Measurements from ENCODE around the gene LRP5. TPM values are rescaled to one million over a fixed set of nuclear protein-coding genes. Genes with fewer than 3 reads are reported as not detected.
"Not testable (repeated sequence)": the region's sequence is repeated elsewhere in the genome, so short reads cannot be mapped to it uniquely, and the experiment has no call there.

Gene LRP5
- total RNA-seq, 4 donors from 2014 or later = 19.1 to 86.2 (median 43.9) TPM

GRCh38 chr11:68445531-68446035, 133.2 kb downstream of the LRP5 start:
- DNase-seq = no peak
- Histone ChIP-seq H3K27me3 (no peaks in the 10 kb centered on the region), H3K36me3 (no peaks in the 10 kb centered on the region), H3K9me3 (no peaks in the 10 kb centered on the region), H3K27ac (no peak overlapping the region), H3K4me3 (no peak overlapping the region), H3K4me1 (no peaks in the 10 kb centered on the region)
- intact Hi-C loops (cut with DNase I; ENCODE audit: low total_unique reads) = no loop called here
- TF ChIP-seq CTCF (IDR thresholded peaks at IDR 0.05) = no peak

- Histone ChIP-seq H3K27me3 (no peaks in the 10 kb centered on the region), H3K36me3 (no peaks in the 10 kb centered on the region), H3K4me1 (no peaks in the 10 kb centered on the region), H3K27ac (no peak overlapping the region), H3K4me3 (no peak overlapping the region), H3K9me3 (no peaks in the 10 kb centered on the region)
- DNase-seq = no peak
- intact Hi-C loops (cut with DNase I; ENCODE audit: low total_unique reads) = no loop called here
- TF ChIP-seq POLR2A (IDR thresholded peaks at IDR 0.05) = no peak
- no peak for TF ChIP-seq CTCF (IDR thresholded peaks at IDR 0.05)
These were observed 133.8 kb downstream of the LRP5 start for GRCh38 chr11:68446046-68446725.

DNA sequence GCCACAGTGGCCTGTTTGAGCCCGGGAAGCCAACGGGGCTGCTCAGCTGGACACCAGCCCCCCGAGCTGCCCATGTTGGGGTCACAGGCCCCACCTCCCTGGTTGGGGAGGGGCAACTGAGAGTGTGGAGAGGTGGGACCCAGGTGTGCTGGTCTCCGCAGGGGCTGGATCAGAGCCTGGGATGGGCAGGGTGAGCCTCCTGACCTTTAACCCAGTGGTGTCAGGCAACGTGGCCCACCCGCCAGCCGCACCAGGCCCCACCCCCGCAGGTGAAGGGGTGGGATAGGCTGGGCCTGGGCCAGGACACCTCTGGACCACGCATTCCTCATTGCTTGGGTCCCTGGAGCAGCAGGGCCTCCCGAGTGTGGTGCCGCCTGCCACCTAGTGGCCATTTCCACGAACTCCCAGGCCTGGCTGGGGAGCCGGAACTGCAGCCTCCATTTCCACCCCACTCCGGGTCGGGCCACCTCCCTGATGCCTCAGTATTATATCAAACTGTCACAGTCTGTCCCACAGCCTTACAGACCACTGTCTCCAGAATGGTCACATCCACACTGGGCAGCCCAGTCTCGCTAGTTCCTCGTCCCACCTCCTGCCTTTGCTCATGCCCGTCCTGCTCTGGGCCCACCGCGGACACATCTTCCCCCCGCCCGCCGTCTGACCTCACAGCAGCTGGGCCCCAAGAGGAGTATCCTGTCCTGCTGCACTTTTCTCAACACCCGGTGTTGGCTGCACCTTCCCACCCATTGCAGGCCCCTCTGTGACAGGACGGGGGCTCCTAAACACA, 134.8 kb downstream of the LRP5 start:
- H3K9me3 ChIP-seq = no peaks in the 10 kb centered on the region
- intact Hi-C loops (cut with DNase I; ENCODE audit: low total_unique reads) = no loop called here
- TF ChIP-seq POLR2A (IDR thresholded peaks at IDR 0.05) = no peak
- peak; percentile 88 to 93 (median 92) for TF ChIP-seq CTCF (IDR thresholded peaks at IDR 0.05)
- no peaks in the 10 kb centered on the region for H3K4me1 ChIP-seq
- peak; percentile 73 to 78 for DNase-seq
- H3K27ac ChIP-seq = no peak overlapping the region
- no peaks in the 10 kb centered on the region for H3K36me3 ChIP-seq
- H3K4me3 ChIP-seq = no peak overlapping the region
- no peaks in the 10 kb centered on the region for H3K27me3 ChIP-seq

DNA sequence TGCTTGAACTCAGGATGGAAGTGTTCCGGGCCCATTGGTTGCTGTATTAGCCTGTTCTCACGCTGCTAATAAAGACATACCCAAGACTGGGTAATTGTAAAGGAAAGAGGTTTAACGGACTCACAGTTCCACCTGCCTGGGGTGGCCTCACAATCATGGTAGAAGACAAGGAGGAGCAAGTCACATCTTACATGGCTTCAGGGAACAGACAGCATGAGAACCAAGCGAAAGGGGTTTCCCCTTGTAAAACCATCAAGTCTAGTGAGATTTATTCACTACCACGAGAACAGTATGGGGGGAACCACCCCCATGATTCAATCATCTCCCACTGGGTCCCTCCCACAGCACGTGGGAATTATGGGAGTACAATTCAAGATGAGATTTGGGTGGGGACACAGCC, 135.5 kb downstream of the LRP5 start:
- H3K4me3 ChIP-seq; intact Hi-C loops (cut with DNase I; ENCODE audit: low total_unique reads); H3K36me3 ChIP-seq; H3K27ac ChIP-seq; H3K9me3 ChIP-seq; H3K4me1 ChIP-seq; DNase-seq; H3K27me3 ChIP-seq: not testable (repeated sequence)

DNA sequence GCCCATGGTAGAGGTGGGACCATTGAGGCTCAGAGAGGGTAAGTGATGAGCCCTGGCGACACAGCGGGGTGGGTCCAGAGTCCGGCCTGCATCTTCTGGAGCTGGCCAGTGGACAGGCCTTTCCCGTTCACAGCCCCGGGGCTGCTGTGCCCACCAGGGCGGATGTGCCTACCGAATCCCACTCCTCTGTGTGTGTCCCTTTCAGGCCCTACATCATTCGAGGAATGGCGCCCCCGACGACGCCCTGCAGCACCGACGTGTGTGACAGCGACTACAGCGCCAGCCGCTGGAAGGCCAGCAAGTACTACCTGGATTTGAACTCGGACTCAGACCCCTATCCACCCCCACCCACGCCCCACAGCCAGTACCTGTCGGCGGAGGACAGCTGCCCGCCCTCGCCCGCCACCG, 136.2 kb downstream of the LRP5 start:
- intact Hi-C loops (cut with DNase I; ENCODE audit: low total_unique reads) = no loop called here
- H3K9me3 ChIP-seq = no peaks in the 10 kb centered on the region
- no peaks in the 10 kb centered on the region for H3K27me3 ChIP-seq
- H3K4me1 ChIP-seq = no peaks in the 10 kb centered on the region
- no peak for DNase-seq
- no peak overlapping the region for H3K4me3 ChIP-seq
- H3K36me3 ChIP-seq = no peaks in the 10 kb centered on the region
- no peak overlapping the region for H3K27ac ChIP-seq
- no peak for TF ChIP-seq POLR2A (IDR thresholded peaks at IDR 0.05)
- TF ChIP-seq CTCF (IDR thresholded peaks at IDR 0.05) = no peak
